ENCODE measurements around the gene DICER1.

The DICER1 gene

GRCh38 chr14:95039993-95040348 lies 117.4 kb downstream of the DICER1 start:
- no peak for TF ChIP-seq CTCF (IDR thresholded peaks at IDR 0.05)

DNA sequence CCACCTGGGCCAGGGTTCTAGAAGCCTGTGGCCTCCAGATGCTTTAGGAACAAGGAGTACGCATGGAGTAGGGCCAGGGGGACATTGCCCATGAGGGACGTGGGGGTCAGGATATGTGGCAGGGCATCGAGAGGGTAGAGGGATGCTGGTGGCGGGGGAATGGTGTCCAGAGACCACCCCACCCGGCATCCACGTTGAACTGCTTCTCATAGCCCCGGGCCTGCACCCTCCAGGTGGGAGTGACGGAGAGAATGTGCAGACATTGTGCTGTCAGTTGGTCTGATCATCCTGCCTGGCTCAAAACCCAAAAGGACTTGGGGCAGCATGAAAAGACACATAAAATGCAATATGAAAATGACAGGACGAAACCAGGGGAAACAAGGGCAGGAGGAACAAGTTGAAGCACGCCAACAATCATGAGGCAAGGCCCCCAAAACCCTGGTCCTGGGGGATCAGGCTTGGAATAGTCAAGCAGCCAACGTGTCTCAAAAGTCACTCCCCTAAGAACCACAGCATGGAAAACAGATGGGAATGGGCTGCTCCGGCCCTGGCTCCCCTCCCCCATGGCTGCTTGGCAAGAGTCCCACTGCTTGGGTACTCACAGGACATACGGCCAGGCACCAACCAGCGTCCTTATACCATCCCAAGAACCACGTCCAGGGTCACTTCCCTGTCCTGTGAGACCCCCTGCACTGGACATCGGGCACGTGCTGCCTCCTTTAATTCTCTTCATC lies 117.9 kb downstream of the DICER1 start:
- TF ChIP-seq CTCF (IDR thresholded peaks at IDR 0.05) = no peak

DNA sequence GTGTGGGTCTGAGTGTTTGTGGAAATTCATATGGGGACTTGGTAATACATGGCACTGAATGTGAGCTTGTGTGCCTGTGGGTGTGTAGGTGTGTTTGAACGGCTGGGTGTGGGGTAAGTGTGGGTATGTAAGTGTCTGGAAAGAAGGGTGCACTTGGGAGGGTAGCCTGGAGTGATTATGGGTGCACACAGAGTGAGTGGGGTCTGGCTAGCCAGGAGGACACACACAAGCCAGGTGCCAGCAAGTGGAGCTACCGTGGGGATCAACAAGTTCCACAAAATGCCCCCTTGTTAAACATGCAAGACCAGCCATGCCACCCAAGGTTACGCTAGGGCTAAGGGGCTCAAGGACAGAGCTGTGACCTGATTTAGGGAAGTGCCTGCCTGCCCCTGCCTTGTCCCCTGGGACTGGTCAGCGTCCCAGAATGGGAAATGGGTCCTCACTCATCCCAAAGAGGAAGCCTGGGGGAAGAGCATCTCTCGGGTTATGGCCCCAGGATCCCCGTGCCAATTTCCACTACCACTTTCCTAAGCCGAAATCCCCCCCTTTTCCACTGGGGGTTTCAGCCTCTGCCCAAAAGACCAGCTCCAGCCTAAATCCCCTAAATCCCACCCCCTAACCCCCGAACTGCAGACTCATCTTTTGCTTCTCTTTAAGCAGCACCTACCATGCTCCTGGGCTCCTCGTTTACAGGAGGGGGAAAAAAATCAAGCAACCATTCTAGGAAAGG lies 118.6 kb downstream of the DICER1 start:
- TF ChIP-seq CTCF (IDR thresholded peaks at IDR 0.05) = no peak

GRCh38 chr14:95037273-95037672 lies 120.1 kb downstream of the DICER1 start:
- TF ChIP-seq CTCF (IDR thresholded peaks at IDR 0.05) = no peak

All from LNCAP (cell line).